ENCODE data around the gene ZNF423.

DNA sequence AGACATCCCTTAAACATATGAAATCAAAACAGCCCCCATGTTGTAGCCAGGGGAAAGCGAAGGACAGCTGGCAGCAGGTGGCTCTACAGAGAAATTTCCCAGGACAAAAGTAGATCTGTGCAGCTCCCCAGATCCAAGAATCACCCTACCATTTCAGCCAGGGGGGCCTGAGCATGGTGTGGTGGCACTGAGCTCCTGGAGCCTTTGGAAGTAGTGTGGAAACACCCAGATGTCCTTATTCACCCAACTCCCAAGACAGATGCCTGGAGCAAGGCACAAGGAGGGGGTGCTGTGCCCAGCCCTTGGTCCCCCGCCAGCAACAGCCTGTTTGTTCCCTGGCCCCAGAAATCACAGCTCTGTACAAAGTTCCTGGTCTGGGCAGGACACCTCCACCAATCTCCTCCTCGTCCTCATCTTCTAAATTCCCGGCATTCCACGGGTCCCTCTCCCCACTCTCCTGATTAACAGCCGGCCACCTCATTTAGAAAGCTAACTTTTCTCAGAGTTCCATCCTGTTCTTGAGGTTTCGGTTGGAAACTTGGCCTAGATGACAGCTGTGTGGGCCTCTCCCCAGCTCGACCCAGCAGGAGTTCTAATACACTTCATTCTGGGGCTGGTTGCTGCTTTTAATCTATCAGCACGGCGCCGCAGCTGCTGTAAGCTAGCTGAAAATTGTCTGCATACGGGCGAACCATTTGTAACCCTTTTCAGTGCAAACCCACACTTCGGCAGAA, 291.2 kb downstream of the ZNF423 start:
- TF ChIP-seq SP1 (IDR thresholded peaks at IDR 0.05): no peak
- TF ChIP-seq, protein P1, sequence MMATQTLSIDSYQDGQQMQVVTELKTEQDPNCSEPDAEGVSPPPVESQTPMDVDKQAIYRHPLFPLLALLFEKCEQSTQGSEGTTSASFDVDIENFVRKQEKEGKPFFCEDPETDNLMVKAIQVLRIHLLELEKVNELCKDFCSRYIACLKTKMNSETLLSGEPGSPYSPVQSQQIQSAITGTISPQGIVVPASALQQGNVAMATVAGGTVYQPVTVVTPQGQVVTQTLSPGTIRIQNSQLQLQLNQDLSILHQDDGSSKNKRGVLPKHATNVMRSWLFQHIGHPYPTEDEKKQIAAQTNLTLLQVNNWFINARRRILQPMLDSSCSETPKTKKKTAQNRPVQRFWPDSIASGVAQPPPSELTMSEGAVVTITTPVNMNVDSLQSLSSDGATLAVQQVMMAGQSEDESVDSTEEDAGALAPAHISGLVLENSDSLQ (IDR thresholded peaks at IDR 0.05): no peak
- no peak for TF ChIP-seq BHLHE40 (IDR thresholded peaks at IDR 0.05; ENCODE audit: borderline replicate concordance)
- TF ChIP-seq LEF1 (IDR thresholded peaks at IDR 0.05; ENCODE audit: borderline replicate concordance): no peak
- TF ChIP-seq FOXK2 (IDR thresholded peaks at IDR 0.05): no peak
- TF ChIP-seq SUZ12 (IDR thresholded peaks at IDR 0.05): no peak
- no peak for TF ChIP-seq FOXM1 (IDR thresholded peaks at IDR 0.05; ENCODE audit: borderline replicate concordance)
- no peak for TF ChIP-seq ZNF384 (IDR thresholded peaks at IDR 0.05)
- no peak for TF ChIP-seq L3MBTL2 (conservative IDR thresholded peaks at IDR 0.05)
- TF ChIP-seq FOXA1 (IDR thresholded peaks at IDR 0.05): no peak
- no peak for TF ChIP-seq HDGF (IDR thresholded peaks at IDR 0.05; ENCODE audit: borderline replicate concordance)
- TF ChIP-seq ARNT (IDR thresholded peaks at IDR 0.05): no peak
- no peak for TF ChIP-seq ELF4 (IDR thresholded peaks at IDR 0.05)
